ENCODE data around the gene GMCL2. TPM values are rescaled to one million over a fixed set of nuclear protein-coding genes. Genes with fewer than 3 reads are reported as not detected.

Gene GMCL2
- total RNA-seq, 2 experiments from 2014 or later = not detected

- peak overlapping the region; percentile 2 for H3K4me3 Mint-ChIP-seq
- H3K4me1 Mint-ChIP-seq = peaks cover 30% of the 10 kb centered on the region
- H3K36me3 Mint-ChIP-seq = peaks cover 59% of the 10 kb centered on the region
- H3K9me3 Mint-ChIP-seq = no peaks in the 10 kb centered on the region
- H3K27ac Mint-ChIP-seq = no peak overlapping the region
- H3K27me3 Mint-ChIP-seq = no peaks in the 10 kb centered on the region
- DNase-seq = no peak
Observed at GRCh38 chr5:178227929-178228328, 40.8 kb upstream of the GMCL2 start.

- H3K27ac Mint-ChIP-seq = peak overlapping the region; percentile 54
- no peaks in the 10 kb centered on the region for H3K27me3 Mint-ChIP-seq
- peaks cover 60% of the 10 kb centered on the region for H3K36me3 Mint-ChIP-seq
- DNase-seq = no peak
- no peak overlapping the region for H3K4me3 Mint-ChIP-seq
- H3K4me1 Mint-ChIP-seq = peaks cover 30% of the 10 kb centered on the region
- no peaks in the 10 kb centered on the region for H3K9me3 Mint-ChIP-seq
Observed at GRCh38 chr5:178227138-178227659, 40.0 kb upstream of the GMCL2 start.

DNA sequence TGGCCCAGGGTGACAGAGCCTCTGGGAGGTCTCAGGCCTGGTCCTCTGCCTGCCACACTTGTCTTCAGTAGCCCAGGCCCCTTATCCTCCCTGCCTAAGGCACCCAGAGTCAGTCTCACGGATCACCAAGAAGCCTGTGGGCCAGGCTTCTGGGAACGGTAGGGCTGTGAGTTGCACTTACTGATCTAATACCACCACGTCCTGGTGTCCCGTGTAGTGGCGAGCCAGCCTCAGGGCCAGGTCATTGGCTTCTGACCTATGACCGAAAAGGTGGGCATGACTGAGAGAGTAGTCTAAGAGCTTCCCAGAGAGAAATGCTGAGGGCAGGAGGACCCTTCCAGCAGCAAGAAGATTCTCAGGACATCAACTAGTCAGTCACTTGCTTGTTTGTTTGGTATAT is 38.0 kb upstream of the GMCL2 start:
- peaks cover 30% of the 10 kb centered on the region for H3K4me1 Mint-ChIP-seq
- H3K4me3 Mint-ChIP-seq = no peak overlapping the region
- no peaks in the 10 kb centered on the region for H3K27me3 Mint-ChIP-seq
- no peak overlapping the region for H3K27ac Mint-ChIP-seq
- H3K36me3 Mint-ChIP-seq = peaks cover 50% of the 10 kb centered on the region
- no peaks in the 10 kb centered on the region for H3K9me3 Mint-ChIP-seq
- no peak for DNase-seq

DNA sequence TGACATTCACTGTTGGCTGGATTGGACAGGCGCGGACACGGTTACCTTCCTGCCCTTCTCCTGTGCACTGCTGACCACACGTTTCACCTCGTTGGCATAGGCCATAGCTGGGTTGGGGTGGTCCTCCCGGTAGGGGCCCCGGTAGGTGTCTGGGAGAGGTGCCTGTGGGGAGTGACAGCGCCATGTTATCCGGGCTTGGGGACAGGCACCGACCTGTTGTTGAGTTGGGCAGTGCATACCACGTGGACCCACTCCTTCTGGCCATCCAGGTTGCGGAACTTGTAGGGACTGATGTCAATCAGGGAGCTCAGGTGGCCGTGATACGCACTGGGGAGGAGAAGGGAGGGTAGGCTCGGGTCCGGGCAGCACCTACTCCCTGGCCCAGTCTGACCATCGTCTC is 37.2 kb upstream of the GMCL2 start:
- peak overlapping the region; percentile 18 for H3K27ac Mint-ChIP-seq
- peaks cover 25% of the 10 kb centered on the region for H3K4me1 Mint-ChIP-seq

DNA sequence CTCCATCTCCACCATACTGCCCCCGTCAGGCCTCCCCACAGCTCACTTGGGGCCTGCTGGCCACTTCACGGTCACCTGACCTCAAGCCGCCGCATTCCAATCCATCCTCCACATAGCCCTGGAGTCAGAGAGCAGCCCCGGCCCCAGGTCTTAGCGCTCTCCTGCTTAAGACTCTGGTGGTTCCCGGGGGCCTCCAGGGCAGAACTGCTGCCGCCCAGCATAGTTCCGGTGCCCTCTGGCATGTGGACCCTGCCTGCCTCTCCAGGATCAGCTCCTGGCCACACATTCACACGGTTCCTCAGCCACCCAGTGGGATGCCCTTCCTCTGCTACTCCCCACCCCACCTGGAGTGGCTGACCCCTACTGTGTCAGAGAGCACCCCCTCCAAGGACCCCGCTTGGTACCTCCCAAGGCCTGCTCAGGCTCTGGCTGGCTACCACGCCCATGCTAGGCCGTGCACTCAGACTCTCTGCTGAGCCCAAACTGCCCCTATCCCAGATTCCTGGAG is 36.7 kb upstream of the GMCL2 start:
- no peak for DNase-seq
- Mint-ChIP-seq H3K4me3 (no peak overlapping the region), H3K36me3 (peaks cover 41% of the 10 kb centered on the region), H3K9me3 (no peaks in the 10 kb centered on the region), H3K4me1 (peaks cover 23% of the 10 kb centered on the region), H3K27ac (peak overlapping the region; percentile 18), H3K27me3 (no peaks in the 10 kb centered on the region)

More for the DNA sequence above, 37.2 kb upstream of the GMCL2 start:
- Mint-ChIP-seq H3K9me3 (no peaks in the 10 kb centered on the region), H3K4me3 (no peak overlapping the region), H3K36me3 (peaks cover 44% of the 10 kb centered on the region), H3K27me3 (no peaks in the 10 kb centered on the region)
- no peak for DNase-seq

DNA sequence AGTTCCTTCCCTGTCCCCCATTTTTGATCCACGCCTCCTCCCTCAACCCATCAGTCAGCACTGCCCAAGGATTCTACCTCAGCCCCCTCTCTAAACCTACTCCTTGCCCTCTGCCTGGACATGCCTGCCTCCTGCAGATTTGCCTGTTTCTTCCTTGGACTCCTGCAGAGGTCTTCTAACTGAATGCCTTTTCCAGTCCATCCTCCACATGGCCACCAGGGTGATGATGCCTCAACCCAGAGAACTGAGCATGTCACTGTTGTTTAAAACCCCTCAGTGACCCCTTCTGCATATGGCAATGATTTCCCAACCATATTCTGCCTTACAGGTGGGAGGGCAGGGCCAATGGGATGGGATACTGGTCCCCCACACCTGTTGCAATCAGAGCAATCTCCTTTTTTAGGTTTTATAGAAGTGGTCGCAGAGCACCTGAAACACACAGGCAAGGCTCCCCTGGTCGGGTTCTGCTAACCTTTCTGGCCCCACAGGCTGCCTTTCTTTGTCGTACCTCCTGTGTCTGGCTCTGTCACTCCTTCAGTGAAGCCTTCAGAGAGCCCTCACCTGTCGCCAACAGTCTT is 36.1 kb upstream of the GMCL2 start:
- H3K4me1 Mint-ChIP-seq = peaks cover 20% of the 10 kb centered on the region
- H3K27ac Mint-ChIP-seq = peak overlapping the region; percentile 27
- H3K27me3 Mint-ChIP-seq = no peaks in the 10 kb centered on the region
- DNase-seq = no peak
- no peaks in the 10 kb centered on the region for H3K9me3 Mint-ChIP-seq
- peaks cover 42% of the 10 kb centered on the region for H3K36me3 Mint-ChIP-seq
- H3K4me3 Mint-ChIP-seq = no peak overlapping the region

DNA sequence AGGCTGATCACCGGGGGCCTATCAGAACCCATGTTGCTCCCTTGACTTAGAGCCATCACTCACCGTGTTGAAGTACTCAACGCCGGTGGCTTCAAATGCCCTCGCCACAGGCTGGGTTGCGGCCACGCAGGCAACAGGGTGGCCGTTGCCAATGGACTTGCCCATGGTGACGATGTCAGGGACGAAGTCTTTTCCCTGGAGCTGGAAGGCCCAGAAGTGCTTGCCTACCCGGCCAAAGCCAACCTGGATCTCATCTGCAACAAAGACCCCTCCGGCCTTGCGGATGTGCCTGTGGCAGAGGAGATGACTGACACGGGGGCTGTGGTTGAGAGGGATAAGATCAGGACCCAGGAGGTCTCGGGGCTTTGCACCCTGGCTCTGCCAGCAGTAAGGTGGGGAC is 35.1 kb upstream of the GMCL2 start:
- no peaks in the 10 kb centered on the region for H3K27me3 Mint-ChIP-seq
- peaks cover 36% of the 10 kb centered on the region for H3K36me3 Mint-ChIP-seq
- no peaks in the 10 kb centered on the region for H3K9me3 Mint-ChIP-seq
- no peak overlapping the region for H3K27ac Mint-ChIP-seq
- no peak overlapping the region for H3K4me3 Mint-ChIP-seq
- no peak for DNase-seq
- peaks cover 13% of the 10 kb centered on the region for H3K4me1 Mint-ChIP-seq

- no peak overlapping the region for H3K4me3 Mint-ChIP-seq
- H3K27me3 Mint-ChIP-seq = no peaks in the 10 kb centered on the region
- peak overlapping the region; percentile 32 for H3K27ac Mint-ChIP-seq
- peaks cover 13% of the 10 kb centered on the region for H3K4me1 Mint-ChIP-seq
- no peaks in the 10 kb centered on the region for H3K9me3 Mint-ChIP-seq
- no peak for DNase-seq
- H3K36me3 Mint-ChIP-seq = peaks cover 31% of the 10 kb centered on the region
Observed at GRCh38 chr5:178221853-178222252, 34.7 kb upstream of the GMCL2 start.

DNA sequence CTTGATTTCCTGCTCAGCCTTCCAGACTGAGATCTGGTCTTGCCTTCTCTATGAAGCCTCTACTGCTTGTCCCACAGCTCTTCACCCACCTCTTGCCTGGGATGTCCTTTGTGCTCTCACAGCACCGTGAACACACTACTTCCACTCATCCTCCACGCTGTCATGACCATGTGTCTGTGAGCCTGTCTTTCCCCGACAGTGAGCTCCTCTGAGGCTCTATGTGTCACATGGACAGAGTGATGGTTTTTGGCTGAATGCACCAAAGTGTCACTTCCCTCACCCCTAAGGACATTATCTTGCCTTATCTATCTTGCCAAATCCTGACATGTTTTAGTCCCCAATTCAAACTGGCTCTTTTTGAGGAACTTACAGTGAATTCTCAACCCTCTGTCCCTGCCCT is 34.1 kb upstream of the GMCL2 start:
- H3K27ac Mint-ChIP-seq = peak overlapping the region; percentile 32
- H3K36me3 Mint-ChIP-seq = peaks cover 29% of the 10 kb centered on the region
- peaks cover 13% of the 10 kb centered on the region for H3K4me1 Mint-ChIP-seq
- DNase-seq = no peak
- no peak overlapping the region for H3K4me3 Mint-ChIP-seq
- no peaks in the 10 kb centered on the region for H3K27me3 Mint-ChIP-seq
- no peaks in the 10 kb centered on the region for H3K9me3 Mint-ChIP-seq

DNA sequence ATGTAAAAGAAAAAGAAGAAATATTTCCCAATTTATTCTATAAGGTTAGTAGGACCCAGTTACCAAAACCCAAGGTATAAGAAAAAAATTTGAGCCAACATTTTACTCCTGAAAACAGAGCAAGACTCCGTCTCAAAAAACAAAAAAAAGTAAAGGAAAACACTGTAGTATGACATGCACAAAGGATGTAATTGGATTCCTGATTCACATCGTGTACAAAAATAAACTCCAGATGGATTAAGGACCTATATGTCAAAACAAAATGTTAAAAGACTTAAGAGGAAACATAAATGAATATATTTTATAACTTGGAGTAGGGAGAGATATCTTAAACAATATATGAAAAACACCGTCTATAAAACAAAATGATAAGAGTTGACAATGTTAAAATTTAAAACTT is 31.7 kb upstream of the GMCL2 start:
- no peak overlapping the region for H3K27ac Mint-ChIP-seq
- DNase-seq = no peak
- H3K4me1 Mint-ChIP-seq = peaks cover 18% of the 10 kb centered on the region
- H3K9me3 Mint-ChIP-seq = no peaks in the 10 kb centered on the region
- peaks cover 33% of the 10 kb centered on the region for H3K36me3 Mint-ChIP-seq
- H3K4me3 Mint-ChIP-seq = no peak overlapping the region
- peaks cover 8% of the 10 kb centered on the region for H3K27me3 Mint-ChIP-seq

- no peak for DNase-seq
- H3K27ac Mint-ChIP-seq = no peak overlapping the region
- H3K4me1 Mint-ChIP-seq = peaks cover 23% of the 10 kb centered on the region
- H3K9me3 Mint-ChIP-seq = no peaks in the 10 kb centered on the region
- H3K4me3 Mint-ChIP-seq = no peak overlapping the region
- H3K27me3 Mint-ChIP-seq = peaks cover 9% of the 10 kb centered on the region
- peaks cover 35% of the 10 kb centered on the region for H3K36me3 Mint-ChIP-seq
Observed at GRCh38 chr5:178218237-178218776, 31.1 kb upstream of the GMCL2 start.

GRCh38 chr5:178216779-178217178 is 29.6 kb upstream of the GMCL2 start:
- no peak overlapping the region for H3K4me3 Mint-ChIP-seq
- peaks cover 32% of the 10 kb centered on the region for H3K36me3 Mint-ChIP-seq
- H3K27me3 Mint-ChIP-seq = peaks cover 9% of the 10 kb centered on the region
- H3K4me1 Mint-ChIP-seq = peaks cover 23% of the 10 kb centered on the region
- no peak overlapping the region for H3K27ac Mint-ChIP-seq
- no peak for DNase-seq
- H3K9me3 Mint-ChIP-seq = no peaks in the 10 kb centered on the region

DNA sequence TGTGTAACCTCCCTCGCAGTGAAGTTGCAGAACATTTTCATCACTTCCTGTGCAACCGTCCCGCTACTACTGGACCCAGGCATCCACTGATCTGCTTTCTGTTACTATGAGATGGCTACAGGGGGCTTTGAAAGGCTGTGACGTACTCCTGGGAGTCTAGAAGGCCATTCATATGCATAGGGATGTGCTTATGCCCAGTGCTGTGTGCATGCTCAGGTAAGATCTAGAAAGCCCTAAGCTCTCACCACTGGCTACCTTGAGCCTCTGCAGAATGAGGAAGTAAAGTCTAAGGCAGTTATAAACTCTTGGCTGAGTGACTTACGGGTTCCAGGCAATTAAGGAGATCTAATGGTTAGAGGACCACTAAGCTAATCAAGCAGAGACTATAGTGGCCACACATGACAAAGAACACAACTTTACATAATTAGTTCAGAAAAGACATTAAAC is 28.9 kb upstream of the GMCL2 start:
- peaks cover 32% of the 10 kb centered on the region for H3K36me3 Mint-ChIP-seq
- H3K4me3 Mint-ChIP-seq = no peak overlapping the region
- H3K9me3 Mint-ChIP-seq = no peaks in the 10 kb centered on the region
- H3K4me1 Mint-ChIP-seq = peaks cover 23% of the 10 kb centered on the region
- peak overlapping the region; percentile 19 for H3K27ac Mint-ChIP-seq
- DNase-seq = no peak
- H3K27me3 Mint-ChIP-seq = peaks cover 9% of the 10 kb centered on the region

DNA sequence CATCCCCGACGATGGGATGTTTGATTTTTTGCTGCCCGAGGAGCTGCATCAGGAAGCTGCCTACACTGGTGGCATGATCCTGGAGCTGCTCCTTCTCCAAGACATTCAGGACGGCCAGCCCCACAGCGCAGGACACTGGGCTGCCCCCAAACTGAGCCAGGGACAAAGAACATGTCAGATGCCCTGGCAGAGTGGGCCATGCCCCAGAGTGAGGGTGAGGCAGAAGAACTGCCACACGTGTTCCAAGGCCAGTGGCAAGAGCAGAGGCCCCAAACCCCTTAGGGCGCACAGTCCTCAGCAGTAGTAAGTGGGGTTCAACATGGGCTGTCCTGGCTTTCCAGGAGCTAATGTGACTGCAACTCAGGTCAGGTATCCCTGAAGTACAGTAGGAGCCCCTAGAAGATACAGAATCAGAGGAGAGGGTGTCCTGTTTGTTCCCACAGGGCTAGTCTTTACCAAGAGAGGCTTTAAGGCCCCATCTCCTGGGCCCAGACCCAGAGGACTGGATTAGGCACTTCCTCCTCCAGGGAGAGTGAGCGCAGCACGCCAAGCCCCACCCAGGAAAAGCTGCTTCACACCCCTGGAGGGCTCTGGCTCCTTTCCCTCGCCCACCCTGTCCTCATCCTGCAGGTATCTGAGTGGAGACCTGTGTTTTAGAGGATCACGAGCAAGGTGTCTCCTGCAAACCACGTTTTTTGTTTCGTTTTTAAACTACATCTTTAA is 28.3 kb upstream of the GMCL2 start:
- Mint-ChIP-seq H3K27ac (peak overlapping the region; percentile 48), H3K4me3 (no peak overlapping the region), H3K4me1 (peaks cover 21% of the 10 kb centered on the region), H3K27me3 (peaks cover 9% of the 10 kb centered on the region), H3K9me3 (no peaks in the 10 kb centered on the region), H3K36me3 (peaks cover 34% of the 10 kb centered on the region)
- no peak for DNase-seq

DNA sequence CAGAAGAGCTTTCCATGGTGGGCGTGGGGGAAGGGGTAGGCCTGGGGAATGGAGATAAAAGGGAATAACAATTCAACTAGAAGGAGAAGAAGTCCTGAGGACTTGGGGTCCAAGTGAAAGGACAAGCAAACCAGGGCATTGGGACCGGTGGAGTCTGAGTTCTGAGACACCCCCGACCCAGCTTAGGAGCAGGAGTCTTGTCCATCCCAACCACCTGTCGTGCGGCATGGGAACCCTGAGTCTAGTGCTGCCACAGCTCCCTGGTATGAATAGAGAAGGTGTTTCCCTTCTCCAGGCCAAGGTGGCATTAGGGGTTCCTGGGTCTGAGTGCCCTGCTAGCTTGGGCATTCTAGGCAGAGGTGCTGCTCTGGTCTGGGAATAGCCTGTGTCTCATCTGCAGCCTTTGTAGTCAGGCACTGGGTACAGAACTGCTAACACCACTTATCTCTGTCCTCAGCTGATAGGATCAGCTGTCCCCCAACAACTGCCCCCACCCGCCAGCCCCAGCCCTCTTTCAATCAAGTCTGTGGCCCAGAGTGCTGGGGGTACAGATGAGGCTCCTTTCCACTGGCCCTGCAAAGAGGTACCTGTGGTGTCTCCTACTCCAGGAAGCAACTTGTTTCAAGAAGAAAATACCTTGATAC is 27.1 kb upstream of the GMCL2 start:
- no peak overlapping the region for H3K4me3 Mint-ChIP-seq

More for the DNA sequence above, 27.1 kb upstream of the GMCL2 start:
- Mint-ChIP-seq H3K9me3 (no peaks in the 10 kb centered on the region), H3K27me3 (peaks cover 9% of the 10 kb centered on the region), H3K27ac (peak overlapping the region; percentile 67), H3K36me3 (peaks cover 44% of the 10 kb centered on the region), H3K4me1 (peaks cover 29% of the 10 kb centered on the region)
- DNase-seq = no peak
